OCI-LY3 (cell line): ENCODE results near the gene S1PR1.

Source experiments
- H2AFZ ChIP-seq: fragments of 200-600, 300-600 bp; shearing (Covaris generic); 2 replicates; pipeline ENCODE4 v1.6.0; 2014; ENCODE audit warnings: antibody characterized with exemption, low read depth, low read length
- H3K27ac ChIP-seq: fragments of 200-600, 300-600 bp; sonication (generic); 2 replicates; pipeline ENCODE4 v1.5.1; 2014; ENCODE audit warnings: mild to moderate bottlenecking, low read length, moderate library complexity, mixed read lengths
- H3K27me3 ChIP-seq: fragments of 200-600, 300-600 bp; sonication (generic); 2 replicates; pipeline ENCODE4 v1.6.1; 2014; ENCODE audit warnings: low read depth, low read length, mixed read lengths
- H3K36me3 ChIP-seq: fragments of 200-600, 300-600 bp; sonication (generic); replicated peaks from 2 replicates; pipeline ENCODE3; 2014; ENCODE audit warnings: low read depth, low read length, mixed read lengths
- H3K4me1 ChIP-seq: fragments of 300-600, 200-600 bp; sonication (generic); 2 replicates; pipeline ENCODE4 v1.6.1; 2014; ENCODE audit warnings: low read length, mixed read lengths
- H3K4me2 ChIP-seq: fragments of 200-600, 300-600 bp; sonication (generic); 2 replicates; pipeline ENCODE4 v1.6.1; 2014; ENCODE audit warnings: low read length, mixed read lengths
- H3K4me3 ChIP-seq: fragments of 300-600, 200-600 bp; sonication (generic); 2 replicates; pipeline ENCODE4 v1.5.1; 2014; ENCODE audit warnings: antibody characterized with exemption, mild to moderate bottlenecking, low read length, moderate library complexity
- H3K79me2 ChIP-seq: fragments of 300-600, 200-600 bp; shearing (Covaris generic); 2 replicates; pipeline ENCODE4 v1.6.1; 2014; ENCODE audit warnings: mild to moderate bottlenecking, low read length, mixed read lengths
- H3K9ac ChIP-seq: fragments of 300-600, 200-600 bp; shearing (Covaris generic); 2 replicates; pipeline ENCODE4 v1.6.0; 2014; ENCODE audit warnings: mild to moderate bottlenecking, low read length, moderate library complexity
- H3K9me3 ChIP-seq: fragments of 200-600, 300-600 bp; shearing (Covaris generic); 2 replicates; pipeline ENCODE4 v1.6.1; 2014; ENCODE audit warnings: low read length, mixed read lengths; ENCODE audit not compliant: insufficient read depth
- H4K20me1 ChIP-seq: fragments of 200-600, 300-600 bp; sonication (generic); 2 replicates; pipeline ENCODE4 v1.6.1; 2016; ENCODE audit warnings: low read length, mixed read lengths; ENCODE audit not compliant: insufficient read depth
- EZH2phosphoT487 ChIP-seq: fragments of 200-600 bp; shearing (Covaris generic); IDR thresholded peaks from 2 replicates; pipeline ENCODE4 v1.6.1; 2018; ENCODE audit warnings: antibody characterized with exemption, mixed run types, low read depth
- TF ChIP-seq, protein P1 (sequence below): fragments of 200-600, 300-600 bp; sonication (generic); IDR thresholded peaks from 2 replicates; pipeline ENCODE4 v1.5.1; 2014; ENCODE audit warnings: antibody characterized with exemption, low read length, low read depth

Gene S1PR1

DNA sequence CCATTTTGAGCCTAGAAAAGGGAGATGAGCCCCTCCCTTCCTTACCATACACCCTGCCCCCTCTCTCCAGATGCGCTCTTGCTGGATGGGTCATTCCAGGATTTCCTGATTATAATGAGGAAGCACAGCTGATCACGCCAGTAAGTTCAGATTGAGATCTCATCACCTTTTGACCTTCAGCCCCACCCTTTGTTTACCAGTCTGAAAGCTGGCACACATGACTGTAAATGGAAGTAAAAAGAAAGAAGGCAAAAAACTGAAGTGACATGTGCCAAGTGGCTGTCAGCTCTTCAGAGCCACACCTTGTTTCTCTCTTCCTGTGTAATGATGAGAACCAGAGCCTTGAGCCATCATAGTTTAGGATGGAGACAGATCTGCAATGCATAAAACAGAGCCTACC lies 27.9 kb downstream of the S1PR1 start:
- H3K27ac ChIP-seq = no peak overlapping the region
- H3K9me3 ChIP-seq = no peaks in the 10 kb centered on the region
- H3K4me3 ChIP-seq = no peak overlapping the region
- H3K4me2 ChIP-seq = no peak overlapping the region
- TF ChIP-seq, protein P1, sequence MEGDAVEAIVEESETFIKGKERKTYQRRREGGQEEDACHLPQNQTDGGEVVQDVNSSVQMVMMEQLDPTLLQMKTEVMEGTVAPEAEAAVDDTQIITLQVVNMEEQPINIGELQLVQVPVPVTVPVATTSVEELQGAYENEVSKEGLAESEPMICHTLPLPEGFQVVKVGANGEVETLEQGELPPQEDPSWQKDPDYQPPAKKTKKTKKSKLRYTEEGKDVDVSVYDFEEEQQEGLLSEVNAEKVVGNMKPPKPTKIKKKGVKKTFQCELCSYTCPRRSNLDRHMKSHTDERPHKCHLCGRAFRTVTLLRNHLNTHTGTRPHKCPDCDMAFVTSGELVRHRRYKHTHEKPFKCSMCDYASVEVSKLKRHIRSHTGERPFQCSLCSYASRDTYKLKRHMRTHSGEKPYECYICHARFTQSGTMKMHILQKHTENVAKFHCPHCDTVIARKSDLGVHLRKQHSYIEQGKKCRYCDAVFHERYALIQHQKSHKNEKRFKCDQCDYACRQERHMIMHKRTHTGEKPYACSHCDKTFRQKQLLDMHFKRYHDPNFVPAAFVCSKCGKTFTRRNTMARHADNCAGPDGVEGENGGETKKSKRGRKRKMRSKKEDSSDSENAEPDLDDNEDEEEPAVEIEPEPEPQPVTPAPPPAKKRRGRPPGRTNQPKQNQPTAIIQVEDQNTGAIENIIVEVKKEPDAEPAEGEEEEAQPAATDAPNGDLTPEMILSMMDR = no peak
- no peak for TF ChIP-seq EZH2phosphoT487
- H4K20me1 ChIP-seq = no peaks in the 10 kb centered on the region
- H2AFZ ChIP-seq = no peak overlapping the region
- H3K79me2 ChIP-seq = no peaks in the 10 kb centered on the region
- no peaks in the 10 kb centered on the region for H3K36me3 ChIP-seq
- no peak overlapping the region for H3K9ac ChIP-seq
- peaks cover 4% of the 10 kb centered on the region; the same call in 1 of the 2 replicates for H3K27me3 ChIP-seq
- peaks cover 10% of the 10 kb centered on the region; the same call in 1 of the 2 replicates for H3K4me1 ChIP-seq

DNA sequence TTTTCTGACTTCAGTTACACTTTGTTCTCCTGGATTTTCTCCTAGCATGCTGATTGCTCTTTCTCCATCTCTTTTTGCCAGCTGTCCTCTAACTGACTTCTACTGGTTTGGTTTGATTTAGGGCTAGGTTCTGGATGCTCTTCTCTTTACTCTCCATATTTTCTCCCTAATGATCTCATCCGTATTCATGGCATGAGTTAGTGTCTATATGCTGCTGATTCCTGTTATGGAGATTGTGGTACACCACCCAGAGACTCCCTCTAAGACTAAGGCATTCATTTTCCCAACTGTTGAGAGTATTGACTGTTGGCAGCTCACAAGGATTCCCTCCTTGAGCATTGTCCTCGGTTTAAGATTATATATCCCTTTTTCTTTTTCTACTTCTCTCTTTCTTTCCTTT lies 28.9 kb downstream of the S1PR1 start:
- H3K4me2 ChIP-seq = no peak overlapping the region
- H3K27me3 ChIP-seq = peaks cover 4% of the 10 kb centered on the region; the same call in 1 of the 2 replicates
- no peaks in the 10 kb centered on the region for H4K20me1 ChIP-seq
- no peak overlapping the region for H2AFZ ChIP-seq
- H3K79me2 ChIP-seq = no peaks in the 10 kb centered on the region
- H3K9me3 ChIP-seq = no peaks in the 10 kb centered on the region
- H3K4me3 ChIP-seq = no peak overlapping the region
- no peaks in the 10 kb centered on the region for H3K36me3 ChIP-seq
- 0 out of 2 replicates have a peak, but pooled peaks cover 7% of the 10 kb centered on the region for H3K4me1 ChIP-seq
- no peak overlapping the region for H3K9ac ChIP-seq
- no peak overlapping the region for H3K27ac ChIP-seq
- TF ChIP-seq, protein P1 = no peak
- TF ChIP-seq EZH2phosphoT487 = no peak

DNA sequence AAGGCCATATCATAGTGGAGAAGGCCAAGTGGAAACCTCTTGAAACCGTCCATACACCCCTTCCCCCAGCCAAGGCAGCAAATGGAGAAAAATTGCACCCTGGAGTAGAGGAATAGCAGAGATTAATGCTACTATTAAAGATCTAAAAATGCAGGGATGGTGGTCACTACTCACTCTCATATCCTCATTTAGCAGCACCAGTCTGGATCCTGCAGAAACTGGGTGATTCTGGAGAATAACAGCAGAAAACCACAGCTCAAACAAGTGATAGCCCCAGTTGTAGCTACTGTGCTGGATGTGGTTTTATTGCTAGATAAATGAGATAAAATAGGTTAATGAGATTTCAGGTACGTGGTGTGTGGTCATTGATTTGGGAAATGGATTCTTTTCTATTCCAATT lies 30.3 kb downstream of the S1PR1 start:
- H3K79me2 ChIP-seq = no peaks in the 10 kb centered on the region
- no peak overlapping the region for H3K9ac ChIP-seq
- H3K27me3 ChIP-seq = peaks cover 4% of the 10 kb centered on the region; the same call in 1 of the 2 replicates
- H3K27ac ChIP-seq = no peak overlapping the region
- no peak overlapping the region for H3K4me2 ChIP-seq
- no peaks in the 10 kb centered on the region for H4K20me1 ChIP-seq
- H3K9me3 ChIP-seq = no peaks in the 10 kb centered on the region
- H3K4me1 ChIP-seq = 0 out of 2 replicates have a peak, but pooled peaks cover 7% of the 10 kb centered on the region
- H3K4me3 ChIP-seq = no peak overlapping the region
- no peak overlapping the region for H2AFZ ChIP-seq
- TF ChIP-seq, protein P1 = no peak
- no peak for TF ChIP-seq EZH2phosphoT487
- H3K36me3 ChIP-seq = no peaks in the 10 kb centered on the region

DNA sequence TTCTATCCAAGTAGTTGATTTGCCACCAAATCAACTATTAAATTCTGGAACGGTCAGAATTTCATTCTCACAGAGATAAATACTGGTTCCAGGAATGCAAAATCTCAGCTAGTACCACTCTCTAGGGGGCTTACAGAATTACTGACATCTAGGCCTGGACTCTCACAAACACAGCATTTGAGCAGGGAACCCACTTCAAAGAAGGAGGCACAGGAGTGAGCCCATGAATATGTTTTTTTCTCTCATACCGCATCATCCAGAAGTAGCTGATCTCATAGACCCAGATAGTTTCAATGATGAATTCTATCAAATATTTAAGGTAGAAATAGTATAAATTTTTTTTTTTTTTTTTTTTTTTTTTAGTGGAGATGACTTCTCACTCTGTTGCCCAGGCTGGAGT lies 32.1 kb downstream of the S1PR1 start:
- Histone ChIP-seq H3K27me3 (no peaks in the 10 kb centered on the region), H3K9ac (no peak overlapping the region), H3K4me1 (0 out of 2 replicates have a peak, but pooled peaks cover 7% of the 10 kb centered on the region), H3K4me2 (no peak overlapping the region), H3K9me3 (no peaks in the 10 kb centered on the region), H3K36me3 (no peaks in the 10 kb centered on the region), H4K20me1 (no peaks in the 10 kb centered on the region), H3K4me3 (no peak overlapping the region), H3K79me2 (no peaks in the 10 kb centered on the region), H3K27ac (no peak overlapping the region), H2AFZ (no peak overlapping the region)
- TF ChIP-seq, protein P1 = no peak
- no peak for TF ChIP-seq EZH2phosphoT487
